GM12878 (cell line): ENCODE measurements around the gene S100A8. TPM values are rescaled to one million over a fixed set of nuclear protein-coding genes. Genes with fewer than 3 reads are reported as not detected.

ENCODE experiments used
- BHLHE40 ChIP-seq, 2 experiments: fragments of 450-650 bp in 1 of 2; IDR thresholded peaks; 2 replicates each; pipeline ENCODE4 v1.6.1; 2011 to 2017; ENCODE audit warnings: low read depth in 2 of 2, borderline replicate concordance in 1 of 2, improper control_type of control experiment in 1 of 2, low read length in 1 of 2, mild to moderate bottlenecking in 1 of 2
- CEBPB ChIP-seq, 2 experiments: fragments of 150-350 bp in 1 of 2; IDR thresholded peaks; 2 replicates each; pipeline ENCODE4 v1.6.1; 2012 to 2014; ENCODE audit warnings: low read depth in 2 of 2, low read length in 2 of 2, borderline replicate concordance in 1 of 2, inconsistent platforms in 1 of 2
- CREM ChIP-seq: IDR thresholded peaks from 2 replicates; pipeline ENCODE4 v1.6.1; 2014; ENCODE audit warnings: antibody characterized with exemption, low read depth
- EED ChIP-seq: sonication (generic); IDR thresholded peaks from 2 replicates; pipeline ENCODE4 v1.6.1; 2016; ENCODE audit warnings: antibody characterized with exemption, low read depth
- EP300 ChIP-seq, 2 experiments: fragments of 150-350 bp in 1 of 2; IDR thresholded peaks; 2 replicates each; pipeline ENCODE4 v1.6.1; 2011 to 2012; ENCODE audit warnings: low read depth in 2 of 2, low read length in 2 of 2, borderline replicate concordance in 1 of 2, improper control_type of control experiment in 1 of 2, inconsistent platforms in 1 of 2; ENCODE audit not compliant: control insufficient read depth in 1 of 2
- IKZF2 ChIP-seq, 2 experiments: fragments of 450-650 bp; IDR thresholded peaks; 2 replicates each; pipeline ENCODE4 v1.6.1; 2017; ENCODE audit warnings: mild to moderate bottlenecking in 2 of 2, moderate library complexity in 2 of 2
- MEF2B ChIP-seq: fragments of 450-650 bp; IDR thresholded peaks from 2 replicates; pipeline ENCODE4 v1.6.1; 2018; ENCODE audit warnings: mild to moderate bottlenecking, moderate library complexity; ENCODE audit not compliant: partially characterized antibody, poor library complexity, severe bottlenecking
- NBN ChIP-seq: fragments of 450-650 bp; IDR thresholded peaks from 2 replicates; pipeline ENCODE4 v1.6.1; 2016
- NR2C1 ChIP-seq: fragments of 450-650 bp; IDR thresholded peaks from 2 replicates; pipeline ENCODE4 v1.6.1; 2017; ENCODE audit warnings: antibody characterized with exemption, mild to moderate bottlenecking, moderate library complexity
- NR2F1 ChIP-seq: fragments of 450-650 bp; conservative IDR thresholded peaks from 2 replicates; pipeline ENCODE4 v1.6.1; 2017; ENCODE audit warnings: mild to moderate bottlenecking
- RCOR1 ChIP-seq: conservative IDR thresholded peaks from 2 replicates; pipeline ENCODE4 v1.6.1; 2012; ENCODE audit warnings: low read depth, low read length, improper control_type of control experiment
- RUNX3 ChIP-seq: IDR thresholded peaks from 2 replicates; pipeline ENCODE4 v1.6.1; 2012; ENCODE audit warnings: low read length, inconsistent platforms
- SP1 ChIP-seq: IDR thresholded peaks from one replicate; pipeline ENCODE4 v1.6.1; 2011; ENCODE audit warnings: low read depth, low read length
- polyA plus RNA-seq, 11 experiments: library from polyadenylated mRNA; depleted of rRNA in 4 of 11; unstranded in 6 of 11; stranded (reverse) in 5 of 11; fragments of >200 nt; fragmentation: Nextera tagmentation in 4 of 11; fragmentation: Illumina TruSeq in 1 of 11; extraction: Ambion mirVana in 4 of 11; extraction: Trizol in 1 of 11; gene quantifications; 1 replicate in 1 of 11; 2 replicates in 10 of 11; pipeline versions ENCODE4 v1.2.1 to v1.2.3, GENCODE V29; 2011 to 2016; ENCODE audit warnings: inconsistent platforms in 2 of 11, missing spikeins in 2 of 11, low read depth in 1 of 11
- total RNA-seq, 4 experiments: library from RNA; depleted of rRNA in 3 of 4; stranded (reverse); fragments of >200 nt in 3 of 4; fragmentation: Illumina TruSeq in 1 of 4; extraction: Trizol in 1 of 4; gene quantifications; 2 replicates each; pipeline versions ENCODE4 v1.2.1 to v1.2.3, GENCODE V29; 2013 to 2021
- TF ChIP-seq, protein P1 (sequence below): IDR thresholded peaks from 2 replicates; pipeline ENCODE4 v1.6.1; 2011; ENCODE audit warnings: low read depth, low read length, improper control_type of control experiment, borderline replicate concordance
- TF ChIP-seq, protein P2 (sequence below): fragments of 150-350 bp; IDR thresholded peaks from 2 replicates; pipeline ENCODE4 v1.6.1; 2014; ENCODE audit warnings: mild to moderate bottlenecking, low read depth, low read length
- TF ChIP-seq, protein P3 (sequence below): fragments of 450-650 bp; IDR thresholded peaks from 2 replicates; pipeline ENCODE4 v1.6.1; 2017; ENCODE audit warnings: low read depth, mild to moderate bottlenecking, moderate library complexity

The S100A8 gene
- total and polyA plus RNA-seq, 10 of the 15 experiments (the other 5 are each of a cell fraction or from before 2014, with no cell fraction given) = 0.28 TPM; not detected in 9

DNA sequence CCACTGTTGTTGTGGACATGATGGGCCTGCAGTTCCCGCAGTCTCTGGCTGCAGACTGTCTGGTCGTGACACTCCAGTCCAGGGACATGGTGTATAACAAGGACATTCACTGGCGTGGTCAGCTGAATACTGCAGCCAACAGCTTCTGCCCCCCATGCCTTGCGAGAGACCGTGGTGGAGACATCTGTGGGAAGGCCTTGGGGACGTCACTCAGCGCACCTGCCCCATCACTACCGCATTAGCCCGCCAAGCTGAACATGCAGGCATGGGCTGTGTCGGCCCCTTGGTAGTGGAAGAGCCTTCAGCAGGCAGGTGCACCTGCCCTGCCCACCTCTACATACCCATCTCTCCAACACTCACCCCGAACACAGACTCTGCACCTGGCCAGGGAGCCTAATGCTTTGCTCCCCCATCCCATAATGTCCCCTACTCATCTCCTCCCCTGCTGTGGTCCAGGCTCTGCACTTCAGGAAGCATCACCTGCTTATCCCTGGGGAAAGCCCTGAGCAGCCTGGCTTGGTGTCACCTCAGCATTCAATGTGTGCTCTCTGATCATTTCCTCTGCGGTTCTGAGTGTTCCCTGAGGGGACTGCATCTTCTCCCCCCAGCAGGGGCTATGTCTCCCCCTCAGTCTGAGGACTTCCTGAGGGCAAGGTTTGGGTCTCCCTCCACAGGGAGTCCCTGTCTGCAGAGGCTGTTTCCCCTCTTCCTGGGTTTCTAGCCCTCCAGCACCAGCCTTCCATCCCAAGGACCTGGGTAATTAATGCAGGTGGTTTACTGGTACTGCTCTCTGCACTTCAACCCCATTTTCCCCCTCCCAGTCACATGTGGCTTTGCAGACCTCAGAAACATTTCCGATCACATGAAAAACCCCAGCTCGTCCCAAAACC, 45.4 kb downstream of the S100A8 start (continued):
- TF ChIP-seq, protein P1, sequence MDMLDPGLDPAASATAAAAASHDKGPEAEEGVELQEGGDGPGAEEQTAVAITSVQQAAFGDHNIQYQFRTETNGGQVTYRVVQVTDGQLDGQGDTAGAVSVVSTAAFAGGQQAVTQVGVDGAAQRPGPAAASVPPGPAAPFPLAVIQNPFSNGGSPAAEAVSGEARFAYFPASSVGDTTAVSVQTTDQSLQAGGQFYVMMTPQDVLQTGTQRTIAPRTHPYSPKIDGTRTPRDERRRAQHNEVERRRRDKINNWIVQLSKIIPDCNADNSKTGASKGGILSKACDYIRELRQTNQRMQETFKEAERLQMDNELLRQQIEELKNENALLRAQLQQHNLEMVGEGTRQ = peak; percentile 42; the same call in 1 of the 2 replicates
- TF ChIP-seq NBN = peak; percentile 55; the same call in 1 of the 2 replicates
- TF ChIP-seq, protein P2, sequence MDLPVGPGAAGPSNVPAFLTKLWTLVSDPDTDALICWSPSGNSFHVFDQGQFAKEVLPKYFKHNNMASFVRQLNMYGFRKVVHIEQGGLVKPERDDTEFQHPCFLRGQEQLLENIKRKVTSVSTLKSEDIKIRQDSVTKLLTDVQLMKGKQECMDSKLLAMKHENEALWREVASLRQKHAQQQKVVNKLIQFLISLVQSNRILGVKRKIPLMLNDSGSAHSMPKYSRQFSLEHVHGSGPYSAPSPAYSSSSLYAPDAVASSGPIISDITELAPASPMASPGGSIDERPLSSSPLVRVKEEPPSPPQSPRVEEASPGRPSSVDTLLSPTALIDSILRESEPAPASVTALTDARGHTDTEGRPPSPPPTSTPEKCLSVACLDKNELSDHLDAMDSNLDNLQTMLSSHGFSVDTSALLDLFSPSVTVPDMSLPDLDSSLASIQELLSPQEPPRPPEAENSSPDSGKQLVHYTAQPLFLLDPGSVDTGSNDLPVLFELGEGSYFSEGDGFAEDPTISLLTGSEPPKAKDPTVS = no peak
- no peak for TF ChIP-seq CREM
- TF ChIP-seq NR2F1 = peak; percentile 17; the same call in 1 of the 2 replicates
- no peak for TF ChIP-seq CEBPB (IDR thresholded peaks at IDR 0.05; ENCODE audit: borderline replicate concordance in 1 of 2, low read depth in 2 of 2, low read length in 2 of 2)
- TF ChIP-seq EP300 (IDR thresholded peaks at IDR 0.05; ENCODE audit: borderline replicate concordance in 1 of 2, control insufficient read depth in 1 of 2, low read depth in 2 of 2, low read length in 2 of 2) = peak; percentile 29 to 36; a peak in 3 of 4 replicates
- TF ChIP-seq EED = peak; percentile 67; the same call in 1 of the 2 replicates
- TF ChIP-seq NR2C1 = peak; percentile 14; the same call in 1 of the 2 replicates
- peak; percentile 16 for TF ChIP-seq SP1
- TF ChIP-seq IKZF2 (IDR thresholded peaks at IDR 0.05) = peak; percentile 82 to 87
- TF ChIP-seq BHLHE40 (IDR thresholded peaks at IDR 0.05; ENCODE audit: borderline replicate concordance in 1 of 2, low read depth in 2 of 2, low read length in 1 of 2) = peak; percentile 70 to 73
- TF ChIP-seq, protein P3, sequence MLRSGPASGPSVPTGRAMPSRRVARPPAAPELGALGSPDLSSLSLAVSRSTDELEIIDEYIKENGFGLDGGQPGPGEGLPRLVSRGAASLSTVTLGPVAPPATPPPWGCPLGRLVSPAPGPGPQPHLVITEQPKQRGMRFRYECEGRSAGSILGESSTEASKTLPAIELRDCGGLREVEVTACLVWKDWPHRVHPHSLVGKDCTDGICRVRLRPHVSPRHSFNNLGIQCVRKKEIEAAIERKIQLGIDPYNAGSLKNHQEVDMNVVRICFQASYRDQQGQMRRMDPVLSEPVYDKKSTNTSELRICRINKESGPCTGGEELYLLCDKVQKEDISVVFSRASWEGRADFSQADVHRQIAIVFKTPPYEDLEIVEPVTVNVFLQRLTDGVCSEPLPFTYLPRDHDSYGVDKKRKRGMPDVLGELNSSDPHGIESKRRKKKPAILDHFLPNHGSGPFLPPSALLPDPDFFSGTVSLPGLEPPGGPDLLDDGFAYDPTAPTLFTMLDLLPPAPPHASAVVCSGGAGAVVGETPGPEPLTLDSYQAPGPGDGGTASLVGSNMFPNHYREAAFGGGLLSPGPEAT = peak; percentile 92
- peak; percentile 76 for TF ChIP-seq RUNX3
- 0 out of 2 replicates have a peak, but pooled peaks have one; percentile 20 for TF ChIP-seq RCOR1
- peak; percentile 84 for TF ChIP-seq MEF2B
